Dermis microvascular lymphatic vessel endothelial cell (primary cell): Measurements from ENCODE around the gene SHANK1. TPM values are rescaled to one million over a fixed set of nuclear protein-coding genes. Genes with fewer than 3 reads are reported as not detected.
A peak's percentile ranks its signal among the peaks of the same experiment; 100 is the strongest.

Source experiments
- DNase-seq, 2 donors: peaks; one replicate each; pipeline versions ENCODE4 v3.0.0 to v3.0.0-alpha.2; 2010; ENCODE audit warnings: low read depth in 2 of 2
- total RNA-seq: library from RNA; depleted of rRNA; stranded (reverse); fragments of >200 nt; gene quantifications from 2 replicates; pipeline ENCODE4 v1.2.1, GENCODE V29; 2014

The SHANK1 gene
- total RNA-seq, 1 donor from 2014 or later, result 0.13 TPM

- peak; percentile 63 to 86 for DNase-seq
These were observed 8.6 kb upstream of the SHANK1 start for GRCh38 chr19:50728084-50728737.

- DNase-seq, result no peak
These were observed 6.3 kb upstream of the SHANK1 start for GRCh38 chr19:50725911-50726230.

GRCh38 chr19:50725218-50725910 is 5.8 kb upstream of the SHANK1 start:
- no peak for DNase-seq

- DNase-seq, result peak; percentile 98 to 100
These were observed 5.1 kb upstream of the SHANK1 start for GRCh38 chr19:50724522-50725217.

GRCh38 chr19:50723735-50724521 is 4.3 kb upstream of the SHANK1 start:
- DNase-seq, result no peak

- DNase-seq, result no peak
These were observed 3.5 kb upstream of the SHANK1 start, which contains the start of gene CLEC11A for GRCh38 chr19:50723069-50723468. Gene CLEC11A (plus strand): TSS chr19:50723364. CDS start chr19:50723526, 162 bp downstream.

- no peak for DNase-seq
These were observed 2.8 kb upstream of the SHANK1 start for GRCh38 chr19:50722201-50723013.

- no peak for DNase-seq
These were observed 2.0 kb upstream of the SHANK1 start for GRCh38 chr19:50721441-50722137.

- DNase-seq, result no peak
These were observed 1.3 kb upstream of the SHANK1 start for GRCh38 chr19:50720921-50721381.

GRCh38 chr19:50720181-50720920 is 749 bp upstream of the SHANK1 start:
- DNase-seq, result no peak

GRCh38 chr19:50719119-50719435 is 525 bp downstream of the SHANK1 start:
- no peak for DNase-seq

- DNase-seq, result no peak
These were observed 1.1 kb downstream of the SHANK1 start for GRCh38 chr19:50718255-50719118.

- DNase-seq, result no peak
These were observed 1.7 kb downstream of the SHANK1 start for GRCh38 chr19:50717891-50718254.

- no peak for DNase-seq
These were observed 2.4 kb downstream of the SHANK1 start for GRCh38 chr19:50717026-50717723.

- DNase-seq, result no peak
These were observed 3.2 kb downstream of the SHANK1 start for GRCh38 chr19:50716178-50717025.

- no peak for DNase-seq
These were observed 5.9 kb downstream of the SHANK1 start for GRCh38 chr19:50713556-50714236.

GRCh38 chr19:50712833-50713232 is 6.8 kb downstream of the SHANK1 start:
- no peak for DNase-seq
